Prostate gland (tissue), 2 donors: ENCODE results near the gene HIVEP2. TPM values are rescaled to one million over a fixed set of nuclear protein-coding genes. Genes with fewer than 3 reads are reported as not detected.

Source experiments
- DNase-seq: peaks from one replicate; pipeline ENCODE4 v3.0.0-alpha.2; 2019; ENCODE audit warnings: low spot score
- H3K27ac ChIP-seq, 2 donors: fragments of 200-600 bp; sonication (generic); 2 replicates each; pipeline ENCODE4 v1.5.1; 2017 to 2019
- H3K27me3 ChIP-seq: fragments of 200-600 bp; sonication (generic); replicated peaks from 2 replicates; pipeline ENCODE4 v1.5.1; 2019; ENCODE audit not compliant: insufficient read depth
- H3K36me3 ChIP-seq, 2 donors: fragments of 200-600 bp; sonication (generic); 1 replicate in 1 of 2; 2 replicates in 1 of 2; pipeline versions ENCODE4 v1.5.1 to v1.8.1; 2017 to 2019
- H3K4me1 ChIP-seq: fragments of 200-600 bp; sonication (generic); replicated peaks from 2 replicates; pipeline ENCODE4 v1.5.1; 2019
- H3K4me3 ChIP-seq, 2 donors: fragments of 200-600 bp; sonication (generic); 2 replicates each; pipeline ENCODE4 v1.5.1; 2017 to 2019
- H3K9me3 ChIP-seq: fragments of 200-600 bp; sonication (generic); 2 replicates; pipeline ENCODE4 v1.5.1; 2017
- POLR2A ChIP-seq: fragments of 450-650 bp; IDR thresholded peaks from one replicate; pipeline ENCODE4 v1.6.1; 2016; ENCODE audit warnings: antibody characterized with exemption, mild to moderate bottlenecking
- POLR2AphosphoS5 ChIP-seq: sonication (generic); formaldehyde crosslinking; IDR thresholded peaks from one replicate; pipeline ENCODE4 v1.6.1; 2017; ENCODE audit warnings: antibody characterized with exemption
- WGBS: methylation state at CpG from one replicate; pipeline ENCODE4 v1.1.5; 2018; 5-methylcytosine and 5-hydroxymethylcytosine counted together
- intact Hi-C: fragments of 100-400 bp; cut with DNase I; formaldehyde crosslinking; loops from one replicate; pipeline ENCODE4 v1.14.2; 2022
- total RNA-seq, 2 donors: library from RNA; depleted of rRNA; stranded (reverse); fragments of >200 nt; gene quantifications; one replicate each; pipeline ENCODE4 v1.1.0, GENCODE V29; 2016
- TF ChIP-seq, protein P1 (sequence below), 4 experiments: fragments of 200-600 bp in 2 of 4; fragments of 450-650 bp in 2 of 4; sonication (generic) in 2 of 4; IDR thresholded peaks; 1 replicate in 3 of 4; 2 replicates in 1 of 4; pipeline ENCODE4 v1.5.1; 2016 to 2019; ENCODE audit warnings: antibody characterized with exemption in 4 of 4, mild to moderate bottlenecking in 2 of 4, moderate library complexity in 2 of 4

HIVEP2 gene
- total RNA-seq, 2 donors from 2014 or later: 15.8 to 19.3 TPM

DNA sequence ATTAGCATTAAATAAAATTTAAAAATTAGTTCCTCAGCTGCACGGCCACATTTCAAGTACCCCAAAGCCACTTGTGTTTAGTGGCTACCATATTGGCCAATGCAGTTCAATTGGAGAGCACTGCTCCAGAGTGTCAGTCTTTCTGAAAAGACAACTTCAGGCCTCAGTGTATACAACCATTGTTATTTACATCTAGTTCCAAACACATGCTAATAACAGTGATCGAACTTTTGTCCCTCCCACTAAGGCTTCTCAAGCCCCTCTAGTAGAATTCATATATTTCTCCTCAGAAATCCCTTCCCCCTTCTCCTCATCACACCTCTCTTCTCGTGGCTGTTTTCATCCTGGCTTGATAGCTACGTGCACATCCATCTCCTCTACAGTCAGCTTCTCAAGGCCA is 32.9 kb downstream of the HIVEP2 start:
- intact Hi-C loops: no loop called here
- 95% methylated on average over 4 of the region's 4 CpGs for WGBS
- TF ChIP-seq POLR2A (no peak), POLR2AphosphoS5 (no peak)
- TF ChIP-seq, protein P1, sequence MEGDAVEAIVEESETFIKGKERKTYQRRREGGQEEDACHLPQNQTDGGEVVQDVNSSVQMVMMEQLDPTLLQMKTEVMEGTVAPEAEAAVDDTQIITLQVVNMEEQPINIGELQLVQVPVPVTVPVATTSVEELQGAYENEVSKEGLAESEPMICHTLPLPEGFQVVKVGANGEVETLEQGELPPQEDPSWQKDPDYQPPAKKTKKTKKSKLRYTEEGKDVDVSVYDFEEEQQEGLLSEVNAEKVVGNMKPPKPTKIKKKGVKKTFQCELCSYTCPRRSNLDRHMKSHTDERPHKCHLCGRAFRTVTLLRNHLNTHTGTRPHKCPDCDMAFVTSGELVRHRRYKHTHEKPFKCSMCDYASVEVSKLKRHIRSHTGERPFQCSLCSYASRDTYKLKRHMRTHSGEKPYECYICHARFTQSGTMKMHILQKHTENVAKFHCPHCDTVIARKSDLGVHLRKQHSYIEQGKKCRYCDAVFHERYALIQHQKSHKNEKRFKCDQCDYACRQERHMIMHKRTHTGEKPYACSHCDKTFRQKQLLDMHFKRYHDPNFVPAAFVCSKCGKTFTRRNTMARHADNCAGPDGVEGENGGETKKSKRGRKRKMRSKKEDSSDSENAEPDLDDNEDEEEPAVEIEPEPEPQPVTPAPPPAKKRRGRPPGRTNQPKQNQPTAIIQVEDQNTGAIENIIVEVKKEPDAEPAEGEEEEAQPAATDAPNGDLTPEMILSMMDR (IDR thresholded peaks at IDR 0.05): no peak

DNA sequence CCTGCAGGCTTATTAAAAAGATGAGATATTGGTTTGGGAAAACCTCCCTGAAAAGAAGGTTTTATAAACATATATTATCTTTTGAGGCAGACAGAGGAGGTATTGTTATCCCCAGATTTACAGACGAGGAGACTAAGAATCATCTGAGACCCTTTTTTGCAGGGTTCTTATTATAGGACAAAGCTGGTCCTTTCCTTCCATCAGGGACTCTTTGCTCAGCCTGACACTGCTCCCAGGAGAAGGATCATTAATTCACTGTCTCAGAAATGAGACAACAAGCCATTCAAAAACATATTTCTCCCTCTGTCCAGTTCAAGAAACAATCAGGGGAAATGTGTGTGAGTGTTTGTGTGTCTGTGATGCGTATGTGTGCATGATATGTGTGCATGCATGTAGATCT is 33.5 kb downstream of the HIVEP2 start:
- Histone ChIP-seq H3K9me3 (no peaks in the 10 kb centered on the region), H3K27ac (no peak overlapping the region), H3K27me3 (no peaks in the 10 kb centered on the region), H3K36me3 (no peaks in the 10 kb centered on the region), H3K4me1 (no peaks in the 10 kb centered on the region), H3K4me3 (no peak overlapping the region)
- DNase-seq: no peak
- intact Hi-C loops: no loop called here
- 78% methylated on average over 2 of the region's 2 CpGs for WGBS
- no peak for TF ChIP-seq POLR2AphosphoS5
- TF ChIP-seq POLR2A: no peak
- TF ChIP-seq, protein P1 (IDR thresholded peaks at IDR 0.05): no peak

More for the DNA sequence above, 32.9 kb downstream of the HIVEP2 start:
- no peak overlapping the region for H3K27ac ChIP-seq
- no peaks in the 10 kb centered on the region for H3K4me1 ChIP-seq
- no peaks in the 10 kb centered on the region for H3K27me3 ChIP-seq
- H3K9me3 ChIP-seq: no peaks in the 10 kb centered on the region
- DNase-seq: no peak
- H3K36me3 ChIP-seq: no peaks in the 10 kb centered on the region
- no peak overlapping the region for H3K4me3 ChIP-seq

DNA sequence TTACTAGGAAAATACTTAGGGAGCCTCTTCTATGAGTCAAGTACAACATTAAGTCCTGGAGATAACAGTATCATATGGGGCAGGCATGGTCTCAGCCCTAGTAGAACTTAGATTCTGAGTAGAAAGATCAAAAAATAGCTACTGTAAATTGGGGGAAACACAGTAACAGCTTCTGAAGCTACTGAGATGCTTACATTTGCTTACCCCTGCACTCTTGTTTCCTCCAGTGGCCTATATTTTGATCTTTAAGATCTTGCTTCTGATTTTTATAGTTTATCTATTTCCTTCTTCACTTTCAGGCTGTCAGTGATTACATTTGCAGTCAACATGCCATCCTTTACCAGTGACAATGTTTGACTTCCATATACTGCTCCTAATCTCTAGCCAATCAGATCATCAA is 35.3 kb downstream of the HIVEP2 start:
- intact Hi-C loops: no loop called here

GRCh38 chr6:142908235-142908634 is 36.7 kb downstream of the HIVEP2 start:
- TF ChIP-seq POLR2AphosphoS5 (no peak), POLR2A (no peak)
- TF ChIP-seq, protein P1 (IDR thresholded peaks at IDR 0.05): no peak
- Histone ChIP-seq H3K4me3 (no peak overlapping the region), H3K27me3 (no peaks in the 10 kb centered on the region), H3K27ac (no peak overlapping the region), H3K36me3 (no peaks in the 10 kb centered on the region), H3K4me1 (no peaks in the 10 kb centered on the region), H3K9me3 (no peaks in the 10 kb centered on the region)
- DNase-seq: no peak
- WGBS: 97% methylated on average over 1 of the region's 1 CpG
- intact Hi-C loops: no loop called here

More for the DNA sequence above, 35.3 kb downstream of the HIVEP2 start:
- Histone ChIP-seq H3K4me1 (no peaks in the 10 kb centered on the region), H3K9me3 (no peaks in the 10 kb centered on the region), H3K27me3 (no peaks in the 10 kb centered on the region), H3K4me3 (no peak overlapping the region), H3K36me3 (no peaks in the 10 kb centered on the region), H3K27ac (no peak overlapping the region)
- TF ChIP-seq, protein P1 (IDR thresholded peaks at IDR 0.05): no peak
- no peak for DNase-seq

- 58% methylated on average over 5 of the region's 5 CpGs for WGBS
- TF ChIP-seq POLR2A: no peak
- no peaks in the 10 kb centered on the region for H3K36me3 ChIP-seq
- DNase-seq: no peak
- no peaks in the 10 kb centered on the region for H3K27me3 ChIP-seq
- no peak overlapping the region for H3K27ac ChIP-seq
- H3K9me3 ChIP-seq: no peaks in the 10 kb centered on the region
- intact Hi-C loops: no loop called here
- no peak overlapping the region for H3K4me3 ChIP-seq
- no peaks in the 10 kb centered on the region for H3K4me1 ChIP-seq
Observed at GRCh38 chr6:142907544-142907943, 37.4 kb downstream of the HIVEP2 start.
